Activated naive CD8-positive, alpha-beta T cell treated with anti-CD3 and anti-CD28 coated beads, Interleukin-2, amount 10 ng/mL, durations not matched to agents 7 days and 5 days (primary cell): ENCODE data around the gene PRKAR1B. TPM values are rescaled to one million over a fixed set of nuclear protein-coding genes. Genes with fewer than 3 reads are reported as not detected.

ENCODE experiments used
- ATAC-seq: fragments of 150-1000 bp; cut with Tn5 transposase; one replicate; pipeline ENCODE4 v1.10.0; 2021; ENCODE audit warnings: low read depth, moderate library complexity
- POLR2A ChIA-PET: fragments of 350-600 bp; sonication (Branson Sonifier 250); formaldehyde crosslinking; loops from one replicate; lab custom pipeline; 2021; ENCODE audit warnings: antibody characterized with exemption; lab: Charles Lee
- DNase-seq: peaks from one replicate; pipeline ENCODE4 v3.0.0; 2021
- H3K27ac Mint-ChIP-seq: one replicate; pipeline ENCODE4 v1.8.0; 2022; ENCODE audit warnings: mild to moderate bottlenecking, mixed read lengths
- H3K27me3 Mint-ChIP-seq: one replicate; pipeline ENCODE4 v1.8.0; 2022; ENCODE audit warnings: mild to moderate bottlenecking, moderate library complexity, mixed read lengths
- H3K36me3 Mint-ChIP-seq: one replicate; pipeline ENCODE4 v1.8.0; 2021; ENCODE audit warnings: mild to moderate bottlenecking, mixed read lengths
- H3K4me1 Mint-ChIP-seq: one replicate; pipeline ENCODE4 v1.8.0; 2021; ENCODE audit warnings: mixed read lengths
- H3K4me3 Mint-ChIP-seq: one replicate; pipeline ENCODE4 v1.8.0; 2022; ENCODE audit warnings: mild to moderate bottlenecking, moderate library complexity, mixed read lengths
- H3K9me3 Mint-ChIP-seq: one replicate; pipeline ENCODE4 v1.8.0; 2021; ENCODE audit warnings: mixed read lengths
- total RNA-seq, 2 experiments: library from RNA; stranded (reverse); gene quantifications; one replicate each; pipeline ENCODE4 v1.2.3, GENCODE V29; 2021

The PRKAR1B gene
- total RNA-seq, 2 experiments from 2014 or later, result 26.5 to 28.2 TPM

DNA sequence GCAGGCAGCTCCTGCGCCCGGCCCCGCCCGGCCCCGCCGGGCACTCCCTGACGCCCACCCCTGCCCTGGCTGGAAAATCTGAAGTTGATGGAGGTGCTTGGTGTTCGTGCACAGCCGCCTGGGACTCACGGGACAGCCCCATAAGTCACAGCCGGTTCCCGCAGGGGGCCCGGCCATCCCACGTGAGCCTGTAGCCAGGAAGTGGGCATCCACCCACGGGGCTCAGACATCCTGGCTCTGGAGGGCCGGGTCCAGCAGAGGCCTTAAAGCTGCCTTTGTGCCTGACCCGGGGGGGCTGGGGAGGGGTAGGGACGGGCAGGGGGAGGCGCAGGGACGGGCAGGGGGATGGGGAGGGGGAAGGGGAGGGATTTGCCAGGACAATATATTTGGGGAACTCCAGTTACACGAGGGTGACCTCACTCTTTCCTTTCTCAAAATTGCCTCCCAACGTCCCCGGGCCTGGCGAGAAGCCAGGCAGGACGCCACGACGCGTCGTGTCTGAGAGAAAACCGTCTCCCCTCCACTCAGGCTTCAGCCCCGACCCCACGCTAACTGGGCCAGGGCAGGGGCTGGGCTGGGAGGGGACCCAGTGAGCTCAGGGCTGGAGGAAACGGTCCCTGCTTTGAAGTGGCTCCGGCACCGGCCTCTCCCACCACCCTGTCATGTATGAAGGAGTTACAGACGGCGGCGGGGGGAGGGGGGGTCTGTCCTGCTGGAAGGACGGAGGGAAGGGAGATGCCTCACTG is 125.3 kb downstream of the PRKAR1B start:
- Mint-ChIP-seq H3K27me3 (no peaks in the 10 kb centered on the region), H3K36me3 (peaks cover 21% of the 10 kb centered on the region), H3K9me3 (no peaks in the 10 kb centered on the region), H3K4me1 (peaks cover 27% of the 10 kb centered on the region), H3K27ac (peak overlapping the region; percentile 84), H3K4me3 (peak overlapping the region; percentile 72)
- DNase-seq, result peak; percentile 78
- ATAC-seq, result peak; percentile 49
- POLR2A ChIA-PET, result interaction anchor here (6.5 kb wide), 1 partner anchor 15 kb away, joined by 164 read pairs; no protein-coding TSS in a partner anchor

DNA sequence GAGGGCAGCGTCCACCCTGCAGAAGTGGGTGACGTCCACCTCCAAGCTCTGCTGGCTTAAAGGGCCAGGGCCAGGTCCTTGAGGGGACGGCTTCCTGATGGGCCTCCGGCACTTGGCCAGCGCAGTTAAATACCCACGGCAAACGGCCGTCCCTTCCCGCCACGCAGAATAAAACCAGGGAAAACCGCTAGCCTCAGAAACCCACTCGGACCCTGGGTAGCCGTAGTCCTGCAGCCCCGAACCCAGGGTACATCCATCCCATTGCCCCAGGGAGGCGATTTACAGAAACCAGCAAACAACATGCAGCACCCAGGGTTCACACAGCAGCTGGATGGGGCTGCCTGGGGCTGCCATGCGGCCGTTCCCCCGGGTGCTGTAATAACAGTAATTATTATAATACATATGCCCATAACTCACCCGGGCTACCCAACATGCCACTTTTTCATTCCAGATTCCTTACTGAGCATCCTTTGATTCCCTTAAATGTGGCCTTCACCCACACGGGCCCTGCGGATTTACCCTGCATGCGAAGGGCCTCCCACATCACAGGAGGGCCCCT is 126.0 kb downstream of the PRKAR1B start:
- Mint-ChIP-seq H3K4me3 (peak overlapping the region; percentile 72), H3K27ac (peak overlapping the region; percentile 84), H3K9me3 (no peaks in the 10 kb centered on the region), H3K4me1 (peaks cover 27% of the 10 kb centered on the region), H3K36me3 (peaks cover 23% of the 10 kb centered on the region), H3K27me3 (no peaks in the 10 kb centered on the region)
- DNase-seq, result no peak
- ATAC-seq, result no peak
- POLR2A ChIA-PET, result interaction anchor here (6.5 kb wide), 1 partner anchor 15 kb away, joined by 164 read pairs; no protein-coding TSS in a partner anchor

DNA sequence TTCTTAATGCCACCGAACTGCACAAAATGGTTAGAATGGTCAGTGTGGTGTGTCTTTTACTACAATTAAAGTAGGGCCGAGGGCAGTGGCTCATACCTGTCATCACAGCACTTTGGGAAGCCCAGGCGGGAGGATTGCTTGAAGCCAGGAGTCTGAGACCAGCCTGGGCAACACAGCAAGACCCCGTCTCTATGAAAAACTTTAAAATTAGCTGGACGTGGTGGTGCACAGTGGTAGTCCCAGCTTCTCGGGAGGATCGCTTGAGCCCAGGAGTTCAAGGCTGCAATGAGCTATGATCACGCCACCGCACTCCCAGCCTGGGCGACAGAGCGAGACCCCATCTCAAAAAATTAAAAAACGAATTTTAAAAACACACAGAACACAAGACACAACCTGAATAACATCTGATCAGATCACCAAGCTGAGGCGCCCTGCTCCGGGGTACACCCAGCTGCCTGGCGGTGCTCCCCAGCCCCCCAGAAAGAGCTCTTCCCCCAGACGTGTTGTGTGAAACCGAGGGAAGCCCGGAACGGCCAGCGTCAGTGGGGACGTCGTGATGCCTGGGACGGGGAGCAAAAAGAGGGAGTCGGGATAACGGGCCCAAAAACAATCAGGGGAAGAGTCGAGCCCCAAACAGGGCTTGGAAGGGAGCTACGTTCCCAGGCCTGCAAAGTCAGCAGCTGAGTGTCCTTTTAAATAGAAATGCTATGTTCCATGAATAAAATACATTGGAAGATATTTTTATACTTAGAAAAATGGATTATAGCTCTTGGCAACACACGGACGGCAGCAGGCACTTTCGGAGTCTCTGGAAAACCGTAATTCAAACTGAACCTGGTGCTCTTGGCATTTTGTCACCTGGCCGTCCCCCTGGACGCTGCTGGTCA is 126.7 kb downstream of the PRKAR1B start:
- POLR2A ChIA-PET, result interaction anchor here (6.5 kb wide), 1 partner anchor 16 kb away, joined by 164 read pairs; no protein-coding TSS in a partner anchor
- ATAC-seq, result no peak
- DNase-seq, result no peak
- Mint-ChIP-seq H3K9me3 (no peaks in the 10 kb centered on the region), H3K27ac (peak overlapping the region; percentile 34), H3K4me1 (peaks cover 30% of the 10 kb centered on the region), H3K36me3 (peaks cover 25% of the 10 kb centered on the region), H3K27me3 (no peaks in the 10 kb centered on the region), H3K4me3 (peak overlapping the region; percentile 72)

GRCh38 chr7:598899-599298 is 128.2 kb downstream of the PRKAR1B start:
- H3K4me3 Mint-ChIP-seq, result no peak overlapping the region
- POLR2A ChIA-PET, result no interaction called here
- ATAC-seq, result no peak
- H3K9me3 Mint-ChIP-seq, result no peaks in the 10 kb centered on the region
- peaks cover 23% of the 10 kb centered on the region for H3K4me1 Mint-ChIP-seq
- no peaks in the 10 kb centered on the region for H3K27me3 Mint-ChIP-seq
- DNase-seq, result no peak
- no peak overlapping the region for H3K27ac Mint-ChIP-seq
- peaks cover 20% of the 10 kb centered on the region for H3K36me3 Mint-ChIP-seq

- Mint-ChIP-seq H3K4me1 (peaks cover 20% of the 10 kb centered on the region), H3K4me3 (no peak overlapping the region), H3K36me3 (peaks cover 16% of the 10 kb centered on the region), H3K27ac (no peak overlapping the region), H3K27me3 (no peaks in the 10 kb centered on the region), H3K9me3 (no peaks in the 10 kb centered on the region)
- DNase-seq (no peak), ATAC-seq (no peak)
- POLR2A ChIA-PET, result no interaction called here
These were observed 129.5 kb downstream of the PRKAR1B start for GRCh38 chr7:597348-598178.

GRCh38 chr7:596819-597182 is 130.3 kb downstream of the PRKAR1B start:
- Mint-ChIP-seq H3K36me3 (peaks cover 16% of the 10 kb centered on the region), H3K4me1 (peaks cover 18% of the 10 kb centered on the region), H3K4me3 (no peak overlapping the region), H3K27ac (no peak overlapping the region), H3K27me3 (no peaks in the 10 kb centered on the region), H3K9me3 (no peaks in the 10 kb centered on the region)
- POLR2A ChIA-PET, result no interaction called here
- DNase-seq (no peak), ATAC-seq (no peak)

GRCh38 chr7:596071-596818 is 130.8 kb downstream of the PRKAR1B start:
- no peak for ATAC-seq
- Mint-ChIP-seq H3K4me1 (peaks cover 15% of the 10 kb centered on the region), H3K27ac (no peak overlapping the region), H3K36me3 (peaks cover 17% of the 10 kb centered on the region), H3K4me3 (no peak overlapping the region), H3K9me3 (no peaks in the 10 kb centered on the region), H3K27me3 (no peaks in the 10 kb centered on the region)
- no peak for DNase-seq
- POLR2A ChIA-PET, result interaction anchor here (0.9 kb wide), 1 partner anchor 8 kb away, joined by 3 read pairs; no protein-coding TSS in a partner anchor

GRCh38 chr7:595621-596010 is 131.5 kb downstream of the PRKAR1B start:
- Mint-ChIP-seq H3K27me3 (no peaks in the 10 kb centered on the region), H3K4me3 (no peak overlapping the region), H3K36me3 (peaks cover 17% of the 10 kb centered on the region), H3K4me1 (peaks cover 13% of the 10 kb centered on the region), H3K27ac (peak overlapping the region; percentile 48), H3K9me3 (no peaks in the 10 kb centered on the region)
- POLR2A ChIA-PET, result interaction anchor here (0.9 kb wide), 1 partner anchor 9 kb away, joined by 3 read pairs; no protein-coding TSS in a partner anchor
- no peak for DNase-seq
- ATAC-seq, result peak; percentile 43

DNA sequence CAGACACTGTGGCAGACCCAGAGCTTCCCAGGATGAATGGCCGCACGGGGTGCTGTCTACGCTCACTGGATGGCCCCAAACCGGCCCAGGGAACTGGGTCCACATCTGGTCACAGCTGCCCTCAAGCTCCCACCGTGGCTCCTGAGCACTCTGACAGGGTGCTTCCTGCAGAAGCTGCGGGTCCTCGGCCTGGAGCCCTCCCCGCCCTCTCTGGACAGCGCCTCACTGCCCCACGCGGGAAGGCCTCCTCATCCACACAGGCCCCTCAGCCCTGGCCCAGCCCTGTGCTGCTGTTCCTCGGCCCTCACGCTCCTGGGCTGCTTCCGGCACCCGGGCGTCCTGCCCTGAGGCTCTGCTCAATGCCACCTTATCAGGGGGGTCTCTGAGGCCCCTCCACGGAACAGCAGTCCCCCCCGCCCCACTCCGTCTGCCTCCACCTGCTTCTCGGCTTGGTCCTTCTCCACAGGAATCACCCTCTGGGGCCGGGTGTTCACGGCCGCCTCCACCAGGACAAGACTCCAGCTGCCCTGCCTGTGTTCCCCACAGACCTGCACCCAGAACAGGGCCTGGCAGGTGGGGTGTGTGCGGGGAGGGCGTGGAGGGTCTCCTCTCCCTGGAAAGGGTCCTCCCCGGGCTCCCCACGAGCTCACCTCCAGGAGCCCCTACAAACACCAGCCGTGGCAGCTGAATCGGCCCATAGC is 132.0 kb downstream of the PRKAR1B start:
- ATAC-seq (no peak), DNase-seq (no peak)
- H3K9me3 Mint-ChIP-seq, result no peaks in the 10 kb centered on the region
- no peak overlapping the region for H3K4me3 Mint-ChIP-seq
- no peak overlapping the region for H3K27ac Mint-ChIP-seq
- POLR2A ChIA-PET, result no interaction called here
- peaks cover 17% of the 10 kb centered on the region for H3K36me3 Mint-ChIP-seq
- H3K27me3 Mint-ChIP-seq, result no peaks in the 10 kb centered on the region
- peaks cover 13% of the 10 kb centered on the region for H3K4me1 Mint-ChIP-seq

GRCh38 chr7:594212-594913 is 132.7 kb downstream of the PRKAR1B start:
- Mint-ChIP-seq H3K4me1 (peaks cover 13% of the 10 kb centered on the region), H3K27ac (no peak overlapping the region), H3K9me3 (no peaks in the 10 kb centered on the region), H3K4me3 (no peak overlapping the region), H3K36me3 (peaks cover 23% of the 10 kb centered on the region), H3K27me3 (no peaks in the 10 kb centered on the region)
- DNase-seq (no peak), ATAC-seq (no peak)
- POLR2A ChIA-PET, result no interaction called here

DNA sequence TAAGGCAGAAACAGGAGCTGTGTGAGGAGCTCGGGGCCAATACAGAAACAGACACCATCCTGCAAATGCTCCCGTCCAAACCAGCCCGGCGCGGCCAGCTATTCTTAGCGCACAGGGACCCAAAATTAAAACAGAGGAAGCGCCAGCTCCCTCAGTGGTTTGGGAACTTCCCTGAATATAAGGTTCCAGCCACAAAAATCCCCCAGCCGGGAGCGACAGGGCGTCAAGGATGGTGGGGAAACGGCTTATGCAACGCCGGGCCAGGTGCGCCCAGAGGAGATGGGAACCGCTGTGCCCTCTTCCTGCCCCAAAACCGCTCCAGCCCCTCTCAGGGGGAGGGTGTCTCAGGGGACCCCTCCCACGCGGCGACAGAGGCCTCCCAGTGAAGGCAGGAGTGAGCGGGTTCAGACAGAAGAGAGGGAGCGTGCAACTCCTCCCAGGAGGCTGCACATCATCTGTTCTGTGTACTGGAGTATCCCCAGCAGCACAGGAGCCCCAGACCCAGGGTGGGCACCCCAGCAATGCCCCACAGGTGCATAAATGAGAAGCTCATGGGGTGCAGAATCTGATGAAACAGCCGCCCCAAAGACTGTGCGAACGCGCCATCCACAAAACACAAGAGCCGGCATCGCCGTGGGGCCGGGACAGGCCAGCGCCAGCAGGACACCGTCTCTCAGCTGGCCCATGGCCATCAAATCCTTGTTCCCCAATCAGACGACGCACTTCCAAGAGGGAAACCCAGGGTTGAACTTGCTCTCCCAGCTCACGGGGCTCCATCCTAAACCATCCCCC is 133.6 kb downstream of the PRKAR1B start:
- ATAC-seq (peak; percentile 35), DNase-seq (no peak)
- Mint-ChIP-seq H3K9me3 (peaks cover 5% of the 10 kb centered on the region), H3K27me3 (no peaks in the 10 kb centered on the region), H3K36me3 (peaks cover 32% of the 10 kb centered on the region), H3K4me1 (peaks cover 15% of the 10 kb centered on the region), H3K27ac (no peak overlapping the region), H3K4me3 (peak overlapping the region; percentile 22)
- POLR2A ChIA-PET, result no interaction called here
